NCI-H2196 (cell line): Measurements from ENCODE around the gene MYH7B.

ENCODE experiments used
- DNase-seq: peaks from one replicate; lab custom pipeline; 2025; ENCODE audit not compliant: unreplicated experiment; lab: John Stamatoyannopoulos, UW

The MYH7B gene

DNA sequence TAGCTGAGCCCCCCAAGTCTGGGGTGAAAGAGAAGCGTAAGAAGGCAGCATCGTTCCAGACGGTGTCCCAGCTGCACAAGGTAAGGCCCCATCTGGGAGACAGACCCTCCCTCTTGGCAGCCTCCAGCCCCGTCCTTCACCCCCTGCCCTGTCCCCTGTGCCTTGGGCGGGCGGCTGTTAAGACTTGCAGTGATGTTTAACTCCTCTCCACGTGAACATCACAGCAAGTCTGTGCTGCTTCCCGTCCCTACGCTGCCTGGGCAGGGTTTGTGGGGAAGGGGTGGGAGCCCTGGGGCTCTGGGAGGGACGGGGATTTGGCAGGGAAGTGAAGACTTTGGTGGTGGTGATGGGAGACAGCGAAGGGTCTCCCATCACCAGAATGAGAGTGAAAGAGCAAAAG is 34.6 kb downstream of the MYH7B start:
- DNase-seq, result no peak

GRCh38 chr20:34990661-34991214 is 35.1 kb downstream of the MYH7B start:
- no peak for DNase-seq

DNA sequence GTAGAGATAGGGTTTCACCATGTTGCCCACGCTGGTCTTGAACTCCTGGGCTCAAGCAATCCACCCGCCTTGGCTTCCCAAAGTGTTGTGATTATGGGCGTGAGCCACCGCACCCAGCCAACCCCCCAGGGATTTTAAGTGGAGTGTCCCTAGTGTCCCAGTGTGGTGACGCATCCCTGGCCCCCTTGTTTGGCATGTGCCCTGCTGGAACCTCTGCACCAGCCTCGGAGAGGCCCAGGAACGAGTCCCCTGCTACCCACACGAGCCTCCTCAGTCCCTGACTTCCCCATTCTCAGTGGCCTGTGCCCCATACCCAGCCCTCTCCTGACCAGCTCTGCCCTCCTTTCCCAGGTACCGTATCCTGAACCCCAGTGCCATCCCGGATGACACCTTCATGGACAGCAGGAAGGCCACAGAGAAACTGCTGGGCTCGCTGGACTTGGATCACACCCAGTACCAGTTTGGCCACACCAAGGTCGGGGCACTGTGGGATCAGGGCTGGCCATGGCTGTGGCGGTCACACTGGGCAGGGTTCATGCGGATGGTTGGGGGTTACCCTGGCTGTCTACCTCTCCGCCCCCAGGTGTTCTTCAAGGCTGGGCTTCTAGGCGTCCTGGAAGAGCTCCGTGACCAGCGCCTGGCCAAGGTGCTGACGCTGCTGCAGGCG is 37.2 kb downstream of the MYH7B start:
- no peak for DNase-seq

GRCh38 chr20:34993941-34994508 is 38.4 kb downstream of the MYH7B start:
- no peak for DNase-seq

DNA sequence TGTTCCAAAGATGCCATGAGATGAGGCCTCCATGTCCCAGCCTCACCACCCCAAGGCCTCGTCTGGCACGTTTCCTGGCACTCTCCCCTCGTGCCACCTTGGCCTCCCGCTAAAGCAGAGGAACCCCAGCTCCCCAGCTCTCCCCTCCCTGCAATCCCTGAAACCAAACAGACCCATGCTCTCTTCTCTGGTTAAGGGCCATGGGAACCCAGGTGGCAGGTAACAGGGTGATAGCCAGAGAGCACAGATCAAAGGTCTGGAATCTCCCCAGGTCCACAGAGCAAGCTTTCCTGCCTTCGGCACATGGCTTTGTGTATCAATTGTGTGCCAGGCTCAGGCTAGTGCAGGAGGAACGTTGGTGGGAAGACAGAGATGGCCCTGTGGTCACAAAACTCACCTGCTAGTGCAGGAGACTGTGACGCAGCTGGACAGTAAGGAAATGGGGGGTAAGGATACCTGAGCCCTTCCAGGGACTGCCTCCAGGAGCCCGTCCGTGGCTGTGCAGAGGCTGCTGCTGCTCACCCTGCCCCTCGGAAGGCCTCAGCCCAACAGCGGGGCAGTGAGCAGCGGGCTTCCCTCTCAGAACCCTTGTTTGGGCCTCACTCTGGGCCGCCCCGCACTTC is 39.0 kb downstream of the MYH7B start:
- DNase-seq, result no peak

- DNase-seq, result no peak
Measured at GRCh38 chr20:34995192-34995591, 39.5 kb downstream of the MYH7B start.

DNA sequence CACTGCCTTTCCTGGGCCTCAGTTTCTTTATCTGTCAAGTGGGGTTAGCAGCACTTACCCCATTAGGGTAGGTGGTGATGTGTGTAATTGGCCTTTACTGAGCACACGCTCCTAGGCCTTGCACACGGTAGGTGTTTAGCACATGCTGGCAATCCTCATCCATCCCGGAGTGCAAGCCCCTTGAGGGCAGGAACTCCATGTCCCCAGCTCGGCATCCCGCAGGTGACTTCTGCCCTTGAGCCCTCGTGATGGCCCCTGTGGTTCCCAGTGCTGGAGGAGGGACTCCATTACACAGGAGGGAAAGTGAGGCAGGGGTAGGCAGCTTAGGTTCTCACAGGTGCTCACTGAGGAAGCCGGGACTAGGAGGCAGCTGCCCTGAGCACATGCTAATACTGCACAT is 40.0 kb downstream of the MYH7B start:
- no peak for DNase-seq

DNA sequence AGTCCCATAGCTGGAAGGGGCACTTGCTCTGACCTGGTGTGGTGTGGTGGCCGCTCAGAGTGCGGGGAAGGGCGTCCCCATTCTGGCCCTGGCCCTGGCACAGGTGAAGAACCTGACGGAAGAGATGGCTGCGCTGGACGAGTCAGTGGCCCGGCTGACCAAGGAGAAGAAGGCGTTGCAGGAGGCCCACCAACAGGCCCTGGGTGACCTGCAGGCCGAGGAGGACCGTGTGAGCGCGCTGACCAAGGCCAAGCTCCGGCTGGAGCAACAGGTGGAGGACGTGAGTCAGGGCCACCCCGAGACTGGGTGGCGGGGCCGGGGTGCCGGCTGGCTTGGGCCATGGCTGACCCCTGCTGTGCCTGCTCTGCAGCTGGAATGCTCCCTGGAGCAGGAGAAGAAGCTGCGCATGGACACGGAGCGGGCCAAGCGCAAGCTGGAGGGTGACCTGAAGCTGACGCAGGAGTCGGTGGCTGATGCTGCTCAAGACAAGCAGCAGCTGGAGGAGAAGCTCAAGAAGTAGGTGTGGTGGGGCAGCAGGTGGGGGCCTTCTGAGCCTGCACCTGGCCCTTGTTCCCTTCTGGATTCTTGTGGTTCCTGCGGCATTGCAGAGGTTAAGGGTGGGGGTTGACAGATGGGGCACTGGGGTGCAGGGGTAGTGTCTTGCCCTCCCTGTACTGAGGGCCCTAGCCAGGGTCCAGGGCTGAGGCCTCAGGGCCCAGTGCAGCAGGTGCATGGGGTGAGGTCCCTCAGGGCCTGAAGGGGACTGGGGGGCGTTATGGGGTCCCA is 40.8 kb downstream of the MYH7B start:
- no peak for DNase-seq

DNA sequence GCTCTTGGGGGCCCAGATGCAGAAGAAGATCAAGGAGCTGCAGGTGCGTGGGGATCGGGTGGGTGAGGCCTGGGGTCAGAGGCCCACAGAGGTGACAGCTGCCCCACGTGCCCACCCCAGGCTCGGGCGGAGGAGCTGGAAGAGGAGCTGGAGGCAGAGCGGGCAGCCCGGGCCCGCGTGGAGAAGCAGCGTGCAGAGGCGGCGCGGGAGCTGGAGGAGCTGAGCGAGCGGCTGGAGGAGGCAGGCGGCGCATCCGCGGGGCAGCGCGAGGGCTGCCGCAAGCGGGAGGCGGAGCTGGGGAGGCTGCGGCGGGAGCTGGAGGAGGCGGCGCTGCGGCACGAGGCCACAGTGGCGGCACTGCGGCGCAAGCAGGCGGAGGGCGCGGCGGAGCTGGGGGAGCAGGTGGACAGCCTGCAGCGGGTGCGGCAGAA is 41.5 kb downstream of the MYH7B start:
- DNase-seq, result no peak

GRCh38 chr20:34997774-34998173 is 42.1 kb downstream of the MYH7B start:
- no peak for DNase-seq

DNA sequence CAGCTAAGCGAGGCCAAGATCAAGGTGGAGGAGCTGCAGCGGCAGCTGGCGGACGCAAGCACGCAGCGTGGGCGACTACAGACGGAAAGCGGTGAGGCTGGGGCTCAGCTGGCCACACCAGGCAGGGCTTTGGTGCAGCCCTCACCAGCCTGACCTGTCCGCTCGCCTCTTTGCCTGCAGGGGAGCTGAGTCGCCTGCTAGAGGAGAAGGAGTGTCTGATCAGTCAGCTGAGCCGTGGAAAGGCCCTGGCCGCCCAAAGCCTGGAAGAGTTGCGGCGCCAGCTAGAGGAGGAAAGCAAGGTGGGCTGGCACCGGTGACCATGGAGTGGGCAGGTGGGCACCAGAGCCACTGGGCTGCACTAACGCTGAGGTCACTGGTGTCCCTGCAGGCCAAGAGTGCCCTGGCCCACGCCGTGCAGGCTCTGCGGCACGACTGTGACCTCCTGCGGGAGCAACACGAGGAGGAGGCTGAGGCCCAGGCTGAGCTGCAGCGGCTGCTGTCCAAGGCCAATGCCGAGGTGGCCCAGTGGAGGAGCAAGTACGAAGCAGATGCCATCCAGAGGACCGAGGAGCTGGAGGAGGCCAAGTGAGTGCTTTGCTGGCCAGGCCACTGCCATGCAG is 42.8 kb downstream of the MYH7B start:
- no peak for DNase-seq

DNA sequence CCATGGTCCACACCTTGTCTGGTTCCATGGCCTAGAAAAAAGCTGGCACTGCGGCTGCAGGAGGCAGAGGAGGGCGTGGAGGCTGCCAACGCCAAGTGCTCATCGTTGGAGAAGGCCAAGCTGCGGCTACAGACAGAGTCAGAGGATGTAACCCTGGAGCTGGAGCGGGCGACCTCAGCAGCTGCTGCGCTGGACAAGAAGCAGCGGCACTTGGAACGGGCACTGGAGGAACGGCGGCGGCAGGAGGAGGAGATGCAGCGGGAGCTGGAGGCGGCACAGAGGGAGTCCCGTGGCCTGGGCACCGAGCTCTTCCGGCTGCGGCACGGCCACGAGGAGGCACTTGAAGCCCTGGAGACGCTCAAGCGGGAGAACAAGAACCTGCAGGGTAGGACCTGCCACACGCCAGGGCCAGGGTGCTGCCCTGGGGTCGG is 43.4 kb downstream of the MYH7B start:
- DNase-seq, result no peak

GRCh38 chr20:34999782-35000181 is 44.1 kb downstream of the MYH7B start:
- DNase-seq, result no peak

GRCh38 chr20:35000311-35000921 is 44.7 kb downstream of the MYH7B start:
- no peak for DNase-seq

DNA sequence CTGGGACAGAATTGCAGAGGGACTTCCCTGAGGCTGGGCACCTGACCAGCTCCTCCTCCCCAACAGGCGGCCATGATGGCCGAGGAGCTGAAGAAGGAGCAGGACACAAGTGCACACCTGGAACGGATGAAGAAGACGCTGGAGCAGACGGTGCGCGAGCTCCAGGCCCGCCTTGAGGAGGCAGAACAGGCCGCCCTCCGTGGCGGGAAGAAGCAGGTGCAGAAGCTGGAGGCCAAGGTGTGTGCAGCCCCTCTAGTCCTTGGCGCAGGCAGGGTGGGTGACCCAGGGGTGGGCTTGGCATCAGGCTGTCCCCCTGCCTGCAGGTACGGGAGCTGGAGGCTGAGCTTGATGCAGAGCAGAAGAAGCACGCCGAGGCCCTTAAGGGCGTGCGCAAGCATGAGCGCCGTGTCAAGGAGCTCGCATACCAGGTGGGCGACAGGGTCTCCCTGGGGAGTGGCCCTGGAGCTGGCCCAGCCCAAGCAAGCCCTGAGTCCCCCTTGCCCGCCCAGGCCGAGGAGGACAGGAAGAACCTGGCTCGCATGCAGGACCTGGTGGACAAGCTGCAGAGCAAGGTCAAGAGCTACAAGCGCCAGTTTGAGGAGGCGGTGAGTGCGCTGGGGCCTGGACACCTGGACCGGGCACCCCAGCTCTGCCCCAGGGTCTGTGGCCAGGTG is 45.4 kb downstream of the MYH7B start:
- DNase-seq, result no peak

DNA sequence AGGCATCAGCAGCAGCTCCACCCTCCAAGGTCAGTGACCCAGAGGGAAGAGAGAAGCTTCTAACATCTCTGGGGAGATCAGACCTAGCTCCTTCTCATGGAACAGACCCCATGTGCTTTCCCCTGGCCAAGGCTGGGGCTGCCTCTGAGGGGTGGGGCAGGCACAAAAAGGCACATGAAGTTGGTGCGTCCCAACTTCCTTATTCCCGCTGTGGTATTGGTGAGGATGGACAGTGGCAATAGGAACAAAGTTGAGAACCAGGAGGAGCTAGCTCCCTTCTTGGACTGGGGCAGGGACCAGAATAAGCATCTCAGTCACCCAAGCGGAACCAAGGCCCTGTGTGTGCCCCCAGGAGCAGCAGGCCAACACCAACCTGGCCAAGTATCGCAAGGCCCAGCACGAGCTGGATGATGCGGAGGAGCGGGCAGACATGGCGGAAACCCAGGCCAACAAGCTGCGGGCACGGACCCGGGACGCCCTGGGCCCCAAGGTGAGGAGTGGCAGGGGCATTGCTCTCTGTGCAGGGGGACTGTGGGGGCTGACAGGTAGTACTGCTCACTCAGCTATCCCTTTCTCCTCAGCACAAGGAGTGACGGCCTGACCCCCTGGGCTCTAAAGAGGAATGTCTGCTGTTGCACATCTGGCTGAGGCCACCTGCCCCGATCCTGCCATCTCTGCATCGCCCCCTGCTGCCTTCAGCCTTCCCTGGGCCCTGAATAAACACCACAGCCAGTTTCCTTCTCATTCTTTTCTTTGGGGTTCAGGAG is 46.1 kb downstream of the MYH7B start:
- no peak for DNase-seq

GRCh38 chr20:35002426-35003210 is 47.0 kb downstream of the MYH7B start:
- DNase-seq, result no peak

- DNase-seq, result no peak
Measured at GRCh38 chr20:35003211-35004031, 47.8 kb downstream of the MYH7B start.
